Ishikawa (cell line): Measurements from ENCODE around the gene HS3ST5.

Experiments used
- CEBPB ChIP-seq: IDR thresholded peaks from 2 replicates; pipeline ENCODE4 v1.6.1; 2012
- CREB1 ChIP-seq: IDR thresholded peaks from 2 replicates; pipeline ENCODE4 v1.6.1; 2012; ENCODE audit warnings: low read depth
- EGR1 ChIP-seq: IDR thresholded peaks from 2 replicates; pipeline ENCODE4 v1.6.1; 2012
- EP300 ChIP-seq: IDR thresholded peaks from 2 replicates; pipeline ENCODE4 v1.6.1; 2012; ENCODE audit warnings: borderline replicate concordance
- FOXM1 ChIP-seq: IDR thresholded peaks from 2 replicates; pipeline ENCODE4 v1.6.1; 2012; ENCODE audit warnings: low read depth, borderline replicate concordance
- MAX ChIP-seq: IDR thresholded peaks from 2 replicates; pipeline ENCODE4 v1.6.1; 2012
- NFIC ChIP-seq: IDR thresholded peaks from 2 replicates; pipeline ENCODE4 v1.6.1; 2012
- RAD21 ChIP-seq: IDR thresholded peaks from 2 replicates; pipeline ENCODE4 v1.6.1; 2012; ENCODE audit warnings: low read depth
- REST ChIP-seq: IDR thresholded peaks from 2 replicates; pipeline ENCODE4 v1.6.1; 2012; ENCODE audit warnings: low read depth, mild to moderate bottlenecking
- TAF1 ChIP-seq: IDR thresholded peaks from 2 replicates; pipeline ENCODE4 v1.6.1; 2012; ENCODE audit warnings: low read depth, mild to moderate bottlenecking
- TCF12 ChIP-seq: IDR thresholded peaks from 2 replicates; pipeline ENCODE4 v1.6.1; 2012; ENCODE audit warnings: low read depth
- TEAD4 ChIP-seq: IDR thresholded peaks from 2 replicates; pipeline ENCODE4 v1.6.1; 2012
- YY1 ChIP-seq: IDR thresholded peaks from 2 replicates; pipeline ENCODE4 v1.6.1; 2012; ENCODE audit warnings: low read depth
- ZBTB7A ChIP-seq: IDR thresholded peaks from 2 replicates; pipeline ENCODE4 v1.6.1; 2012; ENCODE audit warnings: low read depth
- TF ChIP-seq, protein P1 (sequence below): IDR thresholded peaks from 2 replicates; pipeline ENCODE4 v1.6.1; 2012

The HS3ST5 gene

DNA sequence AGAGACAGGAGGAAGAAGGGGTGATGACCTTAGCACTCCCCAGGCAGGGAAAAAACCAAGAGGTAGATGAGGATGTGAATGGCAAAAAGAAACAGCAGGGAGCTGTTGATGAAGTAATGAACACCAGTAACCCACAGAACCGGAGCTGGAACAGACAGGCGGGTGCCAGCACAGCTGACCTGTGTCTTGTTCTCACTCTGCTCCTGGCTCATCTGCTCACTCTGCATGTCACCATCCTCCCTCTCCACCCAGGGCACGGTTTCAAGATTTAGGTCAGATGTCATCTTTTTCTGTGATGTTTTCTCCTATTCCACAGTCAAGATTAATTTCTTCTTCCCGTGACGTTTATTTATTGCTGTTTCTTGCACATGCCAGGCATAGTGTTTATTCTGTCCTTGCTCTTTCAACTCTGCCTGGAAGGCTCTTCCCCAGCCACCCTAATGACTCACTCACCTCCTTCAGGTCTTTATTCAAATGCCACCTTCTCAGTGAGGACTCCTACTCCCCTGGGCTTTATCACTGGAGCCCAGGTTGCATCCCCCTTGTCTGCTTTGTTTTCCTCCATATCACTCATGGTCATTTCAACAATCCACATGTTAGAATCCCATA, 207.4 kb downstream of the HS3ST5 start:
- TF ChIP-seq TCF12: no peak

DNA sequence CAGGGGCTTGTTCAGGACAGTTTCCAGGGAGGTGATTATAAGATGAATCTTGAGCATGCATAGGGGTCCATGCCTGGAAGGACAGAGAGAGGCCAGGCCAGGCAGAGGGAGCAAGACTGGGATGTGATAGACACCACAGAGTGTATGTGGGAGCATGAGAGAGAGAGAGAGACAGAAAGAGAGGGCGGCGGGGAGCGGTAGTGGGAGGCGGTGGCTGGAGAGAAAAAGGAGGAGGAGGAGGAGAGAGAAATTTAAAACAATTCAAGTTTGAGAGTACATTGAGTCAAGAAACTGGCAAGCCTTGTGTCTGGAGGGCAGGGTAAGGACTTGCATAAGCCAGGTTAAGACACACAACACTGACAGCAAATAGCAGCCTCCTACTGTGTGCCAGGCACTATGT, 209.0 kb downstream of the HS3ST5 start:
- TF ChIP-seq YY1: no peak
- TF ChIP-seq NFIC: no peak
- no peak for TF ChIP-seq MAX
- TF ChIP-seq REST: no peak
- TF ChIP-seq EP300: no peak
- no peak for TF ChIP-seq RAD21
- no peak for TF ChIP-seq EGR1
- no peak for TF ChIP-seq TAF1

GRCh38 chr6:114131945-114132344, 210.9 kb downstream of the HS3ST5 start:
- TF ChIP-seq CREB1: no peak
- TF ChIP-seq ZBTB7A: no peak
- TF ChIP-seq TEAD4: no peak
- TF ChIP-seq TAF1: no peak
- no peak for TF ChIP-seq REST
- TF ChIP-seq CEBPB: no peak
- no peak for TF ChIP-seq MAX
- TF ChIP-seq, protein P1, sequence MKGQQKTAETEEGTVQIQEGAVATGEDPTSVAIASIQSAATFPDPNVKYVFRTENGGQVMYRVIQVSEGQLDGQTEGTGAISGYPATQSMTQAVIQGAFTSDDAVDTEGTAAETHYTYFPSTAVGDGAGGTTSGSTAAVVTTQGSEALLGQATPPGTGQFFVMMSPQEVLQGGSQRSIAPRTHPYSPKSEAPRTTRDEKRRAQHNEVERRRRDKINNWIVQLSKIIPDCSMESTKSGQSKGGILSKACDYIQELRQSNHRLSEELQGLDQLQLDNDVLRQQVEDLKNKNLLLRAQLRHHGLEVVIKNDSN: no peak
- TF ChIP-seq FOXM1: no peak
- TF ChIP-seq TCF12: no peak
- TF ChIP-seq RAD21: no peak
- TF ChIP-seq EGR1: no peak
- TF ChIP-seq EP300: no peak
- no peak for TF ChIP-seq NFIC
- no peak for TF ChIP-seq YY1

- TF ChIP-seq FOXM1: no peak
- no peak for TF ChIP-seq TEAD4
- TF ChIP-seq NFIC: no peak
- TF ChIP-seq EGR1: no peak
- no peak for TF ChIP-seq MAX
These were observed 217.2 kb downstream of the HS3ST5 start for GRCh38 chr6:114125576-114125975.

DNA sequence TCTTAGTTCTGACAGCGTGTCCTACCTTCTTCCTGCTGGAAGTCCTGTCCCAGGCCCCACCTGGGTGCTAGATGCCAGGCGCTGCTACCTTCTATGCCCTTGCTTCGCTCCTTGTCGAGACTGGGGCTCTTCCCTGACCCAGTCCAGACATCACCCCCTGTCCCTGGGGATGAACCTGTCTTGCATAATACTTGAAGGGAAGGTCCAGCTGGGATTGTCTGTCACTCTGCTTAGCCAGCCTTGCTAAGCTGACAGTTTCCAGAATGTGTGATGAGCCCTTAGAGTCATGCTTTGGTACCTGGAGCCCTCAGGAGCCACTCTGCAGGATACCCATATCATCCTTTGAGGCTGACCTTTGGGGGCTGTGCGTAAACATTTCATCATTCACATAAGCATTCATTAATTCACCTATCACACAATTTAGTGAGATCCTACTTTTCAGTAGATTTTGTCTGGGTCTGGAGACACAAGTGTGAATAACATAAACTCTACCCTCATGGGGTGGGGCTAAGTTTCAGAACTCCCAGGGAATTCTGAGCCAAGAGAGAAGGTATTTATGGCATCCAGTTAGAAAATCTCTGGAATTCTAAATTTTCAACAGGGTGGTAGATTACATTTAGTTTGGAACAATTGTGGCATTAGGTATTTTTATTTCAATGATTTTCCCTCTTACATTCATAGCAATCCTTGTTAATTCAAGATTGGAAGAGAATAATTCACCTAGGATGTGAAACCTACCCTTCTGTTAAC, 220.7 kb downstream of the HS3ST5 start:
- no peak for TF ChIP-seq ZBTB7A
- no peak for TF ChIP-seq CREB1

- TF ChIP-seq REST (no peak), TAF1 (no peak), EP300 (no peak), CREB1 (no peak), CEBPB (no peak), FOXM1 (no peak), YY1 (no peak), NFIC (no peak), MAX (no peak)
These were observed 223.8 kb downstream of the HS3ST5 start for GRCh38 chr6:114119056-114119455.
